ENCODE measurements around the gene PSD2. TPM values are rescaled to one million over a fixed set of nuclear protein-coding genes. Genes with fewer than 3 reads are reported as not detected.

The PSD2 gene
- total RNA-seq, 1 experiment from 2014 or later: 0.79 TPM

DNA sequence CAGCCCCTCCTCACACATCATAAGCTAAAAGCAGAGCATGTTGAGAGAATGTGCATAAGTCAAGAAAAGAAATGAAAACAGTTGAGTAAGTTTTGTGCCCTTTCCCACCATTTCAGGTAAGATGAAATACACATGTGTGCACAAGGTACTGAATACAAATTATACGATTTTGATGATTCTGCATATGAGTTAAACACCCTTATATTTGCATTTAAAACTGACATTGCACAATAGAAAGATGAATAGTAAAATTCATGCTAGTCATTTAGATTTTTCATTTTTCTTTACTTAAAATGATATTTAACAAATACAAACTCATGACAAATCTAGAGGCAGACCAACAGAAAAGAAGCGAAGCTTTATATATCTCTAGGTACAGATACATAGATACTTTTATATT, 24.9 kb upstream of the PSD2 start:
- Histone ChIP-seq H3K4me3 (replicated peaks in 1 of 2; ENCODE audit: low read depth in 1 of 2, low read length in 2 of 2) (no peak overlapping the region), H3K9me2 (ENCODE audit: insufficient read depth) (no peaks in the 10 kb centered on the region), H3K4me2 (ENCODE audit: low read length) (no peak overlapping the region), H3K27ac (ENCODE audit: low read depth, low read length) (no peak overlapping the region), H3K4me1 (ENCODE audit: control insufficient read depth in 1 of 2, insufficient read depth in 2 of 2, low read length in 2 of 2) (peaks cover 7 to 26% of the 10 kb centered on the region in 2 experiments; a peak in 3 of 4 replicates), H4K20me1 (ENCODE audit: insufficient read depth) (no peaks in the 10 kb centered on the region), H3K9me3 (ENCODE audit: control insufficient read depth in 1 of 2, insufficient read depth in 1 of 2, low read depth in 1 of 2, low read length in 2 of 2) (no peaks in the 10 kb centered on the region), H3K9ac (ENCODE audit: low read length) (no peak overlapping the region), H2AFZ (ENCODE audit: low read depth, low read length, poor library complexity, severe bottlenecking) (no peak overlapping the region), H3K27me3 (ENCODE audit: insufficient read depth, low read length) (no peaks in the 10 kb centered on the region), H3K79me2 (ENCODE audit: insufficient read depth, low read length) (no peaks in the 10 kb centered on the region), H3K36me3 (ENCODE audit: control insufficient read depth in 1 of 2, insufficient read depth in 2 of 2, low read length in 2 of 2) (no peaks in the 10 kb centered on the region)
- no peak for ATAC-seq
- ChIA-PET CTCF (interaction anchor here (1.3 to 1.6 kb wide), 2 partner anchors 17 to 198 kb away, joined by 4 to 8 read pairs; no protein-coding TSS in a partner anchor), POLR2A (no interaction called here), RAD21 (ENCODE audit: low non-redundant PET in 1 of 2, low total read pairs in 2 of 2, uncharacterized antibody in 2 of 2, unreplicated experiment in 2 of 2) (no interaction called here)
- no TSS peak for BruUV-seq (replicated peaks)
- no peak for DNase-seq (ENCODE audit: low read depth, low spot score)
- intact Hi-C loops (cut with micrococcal nuclease): no loop called here
- TF ChIP-seq FOSL1 (IDR thresholded peaks at IDR 0.05; ENCODE audit: low read depth): no peak
- no peak for TF ChIP-seq POLR2AphosphoS5 (IDR thresholded peaks at IDR 0.05; ENCODE audit: low read depth, low read length)
- no peak for TF ChIP-seq TCF7L2 (IDR thresholded peaks at IDR 0.05; ENCODE audit: borderline replicate concordance, extremely low read depth, insufficient read depth, insufficient read length)
- TF ChIP-seq EZH2phosphoT487 (IDR thresholded peaks at IDR 0.05; ENCODE audit: borderline replicate concordance): no peak
- TF ChIP-seq RAD21 (IDR thresholded peaks at IDR 0.05; ENCODE audit: low read depth): no peak
- TF ChIP-seq SRF (IDR thresholded peaks at IDR 0.05; ENCODE audit: low read depth): no peak
- TF ChIP-seq EGR1 (IDR thresholded peaks at IDR 0.05; ENCODE audit: low read depth): no peak
- no peak for TF ChIP-seq ZBTB33 (IDR thresholded peaks at IDR 0.05; ENCODE audit: extremely low read depth, insufficient replicate concordance, low read length)
- TF ChIP-seq, protein P1, sequence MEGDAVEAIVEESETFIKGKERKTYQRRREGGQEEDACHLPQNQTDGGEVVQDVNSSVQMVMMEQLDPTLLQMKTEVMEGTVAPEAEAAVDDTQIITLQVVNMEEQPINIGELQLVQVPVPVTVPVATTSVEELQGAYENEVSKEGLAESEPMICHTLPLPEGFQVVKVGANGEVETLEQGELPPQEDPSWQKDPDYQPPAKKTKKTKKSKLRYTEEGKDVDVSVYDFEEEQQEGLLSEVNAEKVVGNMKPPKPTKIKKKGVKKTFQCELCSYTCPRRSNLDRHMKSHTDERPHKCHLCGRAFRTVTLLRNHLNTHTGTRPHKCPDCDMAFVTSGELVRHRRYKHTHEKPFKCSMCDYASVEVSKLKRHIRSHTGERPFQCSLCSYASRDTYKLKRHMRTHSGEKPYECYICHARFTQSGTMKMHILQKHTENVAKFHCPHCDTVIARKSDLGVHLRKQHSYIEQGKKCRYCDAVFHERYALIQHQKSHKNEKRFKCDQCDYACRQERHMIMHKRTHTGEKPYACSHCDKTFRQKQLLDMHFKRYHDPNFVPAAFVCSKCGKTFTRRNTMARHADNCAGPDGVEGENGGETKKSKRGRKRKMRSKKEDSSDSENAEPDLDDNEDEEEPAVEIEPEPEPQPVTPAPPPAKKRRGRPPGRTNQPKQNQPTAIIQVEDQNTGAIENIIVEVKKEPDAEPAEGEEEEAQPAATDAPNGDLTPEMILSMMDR (IDR thresholded peaks at IDR 0.05 in 2 of 3, conservative IDR thresholded peaks at IDR 0.05 in 1 of 3; ENCODE audit: borderline replicate concordance in 1 of 3, insufficient read depth in 1 of 3, low read depth in 2 of 3, low read length in 2 of 3): no peak
- no peak for TF ChIP-seq SP1 (IDR thresholded peaks at IDR 0.05; ENCODE audit: low read depth)
- no peak for TF ChIP-seq EZH2 (IDR thresholded peaks at IDR 0.05)
- TF ChIP-seq POLR2A (IDR thresholded peaks at IDR 0.05; ENCODE audit: borderline replicate concordance, extremely low read depth, insufficient read depth, insufficient read length): no peak
